ACC112 (cell line): ENCODE results near the gene PBX1.

ENCODE experiments used
- H2AFZ ChIP-seq: fragments of 200-600 bp; sonication (generic); one replicate; pipeline ENCODE4 v1.6.0; 2017; ENCODE audit warnings: antibody characterized with exemption, low read length; ENCODE audit not compliant: unreplicated experiment
- H3K27ac ChIP-seq: fragments of 200-600 bp; sonication (generic); 2 replicates; pipeline ENCODE4 v1.5.1; 2014; ENCODE audit warnings: low read depth, mild to moderate bottlenecking, antibody characterized with exemption, low read length, moderate library complexity
- H3K27me3 ChIP-seq: fragments of 200-600 bp; sonication (generic); 2 replicates; pipeline ENCODE4 v1.6.1; 2014; ENCODE audit warnings: mild to moderate bottlenecking, antibody characterized with exemption, low read length, moderate library complexity, mixed read lengths; ENCODE audit not compliant: insufficient read depth
- H3K36me3 ChIP-seq: fragments of 200-600 bp; sonication (generic); 2 replicates; pipeline ENCODE4 v1.6.1; 2016; ENCODE audit warnings: mild to moderate bottlenecking, antibody characterized with exemption, low read length, moderate library complexity, mixed read lengths; ENCODE audit not compliant: insufficient read depth
- H3K4me1 ChIP-seq: fragments of 200-600 bp; sonication (generic); one replicate; pipeline ENCODE4 v1.6.1; 2016; ENCODE audit warnings: low read length, mixed read lengths; ENCODE audit not compliant: insufficient read depth, unreplicated experiment, control insufficient read depth
- H3K4me3 ChIP-seq: fragments of 200-600 bp; sonication (generic); 2 replicates; pipeline ENCODE4 v1.5.1; 2014; ENCODE audit warnings: mild to moderate bottlenecking, low read depth, low read length
- H3K79me2 ChIP-seq: fragments of 200-600 bp; sonication (generic); one replicate; pipeline ENCODE4 v1.6.0; 2016; ENCODE audit warnings: low read length; ENCODE audit not compliant: control insufficient read depth, unreplicated experiment, insufficient read depth

The PBX1 gene

GRCh38 chr1:164867590-164867989 lies 308.6 kb downstream of the PBX1 start:
- peaks cover 14% of the 10 kb centered on the region; the same call in 1 of the 2 replicates for H3K27me3 ChIP-seq
- H3K27ac ChIP-seq = no peak overlapping the region
- H3K4me3 ChIP-seq = no peak overlapping the region
- H3K36me3 ChIP-seq = no peaks in the 10 kb centered on the region
- H2AFZ ChIP-seq = no peak overlapping the region
- H3K79me2 ChIP-seq = no peaks in the 10 kb centered on the region
- no peaks in the 10 kb centered on the region for H3K4me1 ChIP-seq

DNA sequence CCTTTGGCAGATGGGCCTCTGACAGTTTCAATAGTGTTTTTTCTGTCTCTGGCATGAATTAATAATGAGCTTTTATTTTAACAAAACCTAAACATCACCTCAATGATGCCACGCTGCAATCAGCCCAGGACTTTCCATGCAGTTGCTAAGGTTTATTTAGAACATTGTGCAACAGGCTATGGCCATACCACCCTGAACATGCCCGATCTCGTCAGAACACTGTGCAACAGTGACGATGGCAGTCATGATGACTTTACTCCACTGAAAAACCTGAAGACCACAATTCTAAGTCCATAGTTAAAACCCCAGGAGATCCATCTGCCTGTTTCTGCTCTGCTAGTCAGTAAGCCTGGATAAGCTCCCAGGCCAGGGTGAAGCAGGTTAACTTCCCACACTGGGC lies 310.0 kb downstream of the PBX1 start:
- no peak overlapping the region for H3K27ac ChIP-seq
- no peaks in the 10 kb centered on the region for H3K4me1 ChIP-seq
- no peaks in the 10 kb centered on the region for H3K79me2 ChIP-seq
- H3K4me3 ChIP-seq = no peak overlapping the region
- H3K36me3 ChIP-seq = no peaks in the 10 kb centered on the region
- no peak overlapping the region for H2AFZ ChIP-seq
- H3K27me3 ChIP-seq = peaks cover 6% of the 10 kb centered on the region; the same call in 1 of the 2 replicates

DNA sequence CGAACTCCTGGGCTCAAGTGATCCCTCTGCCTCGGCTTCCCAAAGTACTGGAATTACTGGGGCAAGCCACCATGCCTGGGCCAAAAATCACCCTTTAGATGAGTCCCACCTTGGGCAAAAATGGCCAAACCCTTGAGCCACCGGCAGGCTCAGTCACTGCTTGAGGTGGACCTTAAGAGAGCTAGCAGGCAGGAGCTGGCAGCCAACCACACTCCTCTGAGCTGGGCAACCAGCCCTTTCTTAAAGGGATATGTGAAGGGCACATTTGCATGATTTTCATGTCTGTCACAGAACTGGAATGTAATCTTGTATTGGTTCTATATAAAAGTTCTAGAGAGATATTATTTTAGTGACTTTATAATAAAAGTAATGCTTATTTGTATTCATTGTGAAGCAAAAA lies 316.5 kb downstream of the PBX1 start:
- Histone ChIP-seq H3K36me3 (no peaks in the 10 kb centered on the region), H3K27ac (no peak overlapping the region), H3K4me3 (no peak overlapping the region), H3K27me3 (no peaks in the 10 kb centered on the region; the same call in 1 of the 2 replicates), H2AFZ (no peak overlapping the region), H3K79me2 (no peaks in the 10 kb centered on the region), H3K4me1 (no peaks in the 10 kb centered on the region)

GRCh38 chr1:164876398-164877116 lies 317.6 kb downstream of the PBX1 start:
- Histone ChIP-seq H3K27ac (no peak overlapping the region), H3K4me1 (no peaks in the 10 kb centered on the region), H3K36me3 (no peaks in the 10 kb centered on the region), H3K4me3 (no peak overlapping the region), H3K79me2 (no peaks in the 10 kb centered on the region), H2AFZ (no peak overlapping the region), H3K27me3 (no peaks in the 10 kb centered on the region; the same call in 1 of the 2 replicates)

DNA sequence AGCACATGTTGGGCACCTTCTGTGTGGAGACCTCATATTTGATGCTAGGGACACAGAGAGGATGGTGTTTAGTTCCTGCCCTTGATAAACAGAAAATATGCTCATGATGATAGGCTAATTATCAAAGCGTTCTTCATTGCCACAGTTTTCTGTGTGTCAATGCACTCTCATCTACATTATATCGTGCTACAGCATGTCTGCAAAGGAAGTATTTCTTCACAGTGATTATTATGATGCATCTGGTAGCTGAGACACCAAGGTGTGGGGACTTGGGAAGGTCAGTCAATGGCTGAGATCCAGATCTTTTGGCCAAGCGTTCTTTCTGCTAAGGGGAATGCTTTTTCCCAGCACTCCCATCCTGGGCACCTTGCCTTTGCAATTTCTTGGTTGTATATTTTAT lies 321.2 kb downstream of the PBX1 start:
- H3K36me3 ChIP-seq = no peaks in the 10 kb centered on the region
- no peak overlapping the region for H3K4me3 ChIP-seq
- H3K27me3 ChIP-seq = no peaks in the 10 kb centered on the region
- H3K4me1 ChIP-seq = no peaks in the 10 kb centered on the region
- no peaks in the 10 kb centered on the region for H3K79me2 ChIP-seq
- H2AFZ ChIP-seq = no peak overlapping the region
- no peak overlapping the region for H3K27ac ChIP-seq

- no peak overlapping the region for H3K4me3 ChIP-seq
- H3K4me1 ChIP-seq = no peaks in the 10 kb centered on the region
- no peak overlapping the region for H2AFZ ChIP-seq
- H3K27ac ChIP-seq = no peak overlapping the region
- no peaks in the 10 kb centered on the region for H3K36me3 ChIP-seq
- no peaks in the 10 kb centered on the region for H3K27me3 ChIP-seq
- no peaks in the 10 kb centered on the region for H3K79me2 ChIP-seq
Observed at GRCh38 chr1:164880644-164881043, 321.7 kb downstream of the PBX1 start.

- H3K27me3 ChIP-seq = no peaks in the 10 kb centered on the region
- H3K27ac ChIP-seq = no peak overlapping the region
- H3K4me1 ChIP-seq = no peaks in the 10 kb centered on the region
- H3K36me3 ChIP-seq = no peaks in the 10 kb centered on the region
- no peaks in the 10 kb centered on the region for H3K79me2 ChIP-seq
- no peak overlapping the region for H3K4me3 ChIP-seq
- no peak overlapping the region for H2AFZ ChIP-seq
Observed at GRCh38 chr1:164885311-164885710, 326.3 kb downstream of the PBX1 start.

GRCh38 chr1:164886101-164886500 lies 327.1 kb downstream of the PBX1 start:
- no peaks in the 10 kb centered on the region for H3K79me2 ChIP-seq
- H2AFZ ChIP-seq = no peak overlapping the region
- H3K27ac ChIP-seq = no peak overlapping the region
- H3K4me1 ChIP-seq = no peaks in the 10 kb centered on the region
- H3K27me3 ChIP-seq = no peaks in the 10 kb centered on the region
- H3K36me3 ChIP-seq = no peaks in the 10 kb centered on the region
- H3K4me3 ChIP-seq = no peak overlapping the region

DNA sequence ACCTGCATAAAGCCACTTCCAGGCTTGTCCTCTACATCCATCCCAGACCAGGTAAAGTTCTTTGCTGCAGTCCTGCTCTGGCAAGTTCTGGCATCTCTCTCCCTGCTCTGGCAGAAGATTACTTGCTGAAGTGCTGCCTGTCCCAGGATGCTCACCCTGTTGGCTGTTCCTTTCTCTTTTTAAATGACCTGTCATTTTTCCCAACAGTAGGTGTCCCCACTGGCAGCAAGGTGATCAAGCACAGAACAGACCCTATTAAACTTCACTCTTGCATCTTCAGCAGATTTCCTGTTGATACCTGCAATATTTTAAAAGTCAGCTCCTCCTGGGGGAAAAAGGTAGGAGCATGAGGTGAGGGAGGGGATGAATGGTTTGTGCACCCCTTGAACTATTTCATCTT lies 332.6 kb downstream of the PBX1 start:
- H3K79me2 ChIP-seq = no peaks in the 10 kb centered on the region
- no peak overlapping the region for H3K27ac ChIP-seq
- H3K4me1 ChIP-seq = no peaks in the 10 kb centered on the region
- H3K4me3 ChIP-seq = no peak overlapping the region
- no peak overlapping the region for H2AFZ ChIP-seq
- H3K36me3 ChIP-seq = no peaks in the 10 kb centered on the region
- H3K27me3 ChIP-seq = no peaks in the 10 kb centered on the region; the same call in 1 of the 2 replicates

DNA sequence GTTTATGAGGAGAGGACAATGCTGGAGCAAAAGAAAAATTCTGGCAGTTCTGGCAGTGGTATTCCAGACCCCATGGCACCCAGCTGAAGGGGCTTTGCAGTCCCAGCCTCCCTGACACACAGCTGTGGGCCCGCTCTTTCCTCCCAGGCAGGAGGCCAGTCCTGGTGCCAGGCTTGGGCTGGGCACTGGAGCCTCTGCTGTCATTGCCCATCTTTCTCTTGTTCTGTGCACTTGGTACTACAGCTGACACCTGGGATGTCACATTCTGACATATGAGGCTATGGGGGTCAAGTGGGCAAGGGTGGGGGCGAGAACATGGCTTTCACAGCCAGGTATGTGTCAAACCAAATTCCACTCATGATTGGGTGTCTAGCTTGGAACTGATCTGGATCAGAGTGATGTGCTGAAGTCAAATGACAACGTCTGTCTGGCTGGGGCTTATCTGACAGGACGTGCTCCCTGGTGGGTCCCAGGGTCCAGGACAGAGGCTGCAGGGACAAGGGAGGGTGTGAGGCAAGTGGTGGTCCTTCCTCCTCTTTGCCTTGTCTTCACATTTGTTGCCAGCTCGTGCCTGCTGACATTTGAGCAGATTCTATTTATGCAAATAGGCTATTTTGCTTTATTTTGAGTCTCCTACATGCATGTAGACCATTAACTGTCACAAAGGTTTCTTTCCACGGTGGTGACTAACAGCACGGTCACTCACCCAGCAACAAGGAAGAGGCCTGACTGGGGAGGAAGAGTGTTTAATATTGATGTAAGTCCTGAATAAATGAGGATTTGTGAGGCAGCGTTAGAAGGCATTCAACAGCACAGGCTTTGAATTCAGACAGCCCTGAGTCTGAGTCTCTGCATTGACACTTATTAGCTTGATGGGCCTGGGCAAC lies 336.3 kb downstream of the PBX1 start:
- H3K36me3 ChIP-seq = no peaks in the 10 kb centered on the region
- no peak overlapping the region for H3K4me3 ChIP-seq
- no peak overlapping the region for H3K27ac ChIP-seq
- no peaks in the 10 kb centered on the region for H3K4me1 ChIP-seq
- no peak overlapping the region for H2AFZ ChIP-seq
- no peaks in the 10 kb centered on the region for H3K79me2 ChIP-seq
- no peaks in the 10 kb centered on the region; the same call in 1 of the 2 replicates for H3K27me3 ChIP-seq

DNA sequence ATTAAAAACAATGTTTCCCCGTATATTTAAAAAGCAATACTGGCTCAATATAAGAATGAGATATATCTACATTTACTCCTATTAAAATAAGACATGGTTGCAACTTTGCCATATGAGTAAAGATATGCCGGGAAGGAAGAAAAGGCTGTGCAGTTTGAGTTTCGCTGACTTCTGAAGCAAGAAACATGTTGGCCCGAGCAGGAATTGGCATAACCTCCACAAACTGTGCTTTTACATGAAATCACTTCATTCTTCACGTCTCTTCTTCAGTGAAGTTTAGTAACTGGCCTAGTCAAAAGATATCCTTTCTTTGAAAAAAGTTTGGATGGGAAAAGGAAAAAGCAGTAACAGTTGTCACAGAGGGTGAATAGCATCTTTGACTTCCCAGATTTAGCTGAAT lies 342.0 kb downstream of the PBX1 start:
- Histone ChIP-seq H3K4me3 (no peak overlapping the region), H3K4me1 (no peaks in the 10 kb centered on the region), H3K27ac (no peak overlapping the region), H3K27me3 (no peaks in the 10 kb centered on the region), H3K79me2 (no peaks in the 10 kb centered on the region), H3K36me3 (no peaks in the 10 kb centered on the region), H2AFZ (no peak overlapping the region)
